Measurements from ENCODE around the gene PROB1. TPM values are rescaled to one million over a fixed set of nuclear protein-coding genes. Genes with fewer than 3 reads are reported as not detected.

Gene PROB1
- polyA plus RNA-seq, 1 donor from 2014 or later: 0.74 TPM

DNA sequence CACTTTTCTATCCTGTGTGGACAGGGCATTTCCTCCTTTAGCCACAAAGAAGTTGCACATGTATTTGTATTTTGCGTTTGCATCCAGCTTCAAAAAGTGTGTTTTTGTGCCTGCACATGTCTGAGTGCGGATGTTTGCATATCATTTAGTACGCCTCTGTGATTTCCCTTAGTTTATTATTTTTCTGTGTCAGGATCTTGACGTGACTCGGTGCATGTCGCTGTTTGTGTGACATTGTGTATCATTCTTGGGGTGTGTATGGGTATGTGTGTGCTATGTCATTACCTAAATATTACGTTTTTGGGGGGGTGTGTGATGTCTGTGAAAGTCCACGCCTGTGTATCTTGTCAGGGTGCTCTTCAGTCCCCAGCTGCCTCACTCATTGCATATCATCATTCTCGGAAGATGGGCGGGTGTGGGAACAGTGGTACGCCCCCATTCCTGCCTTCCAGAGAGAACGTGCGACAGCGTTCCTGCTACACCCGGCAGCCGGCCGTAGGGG is 53.7 kb downstream of the PROB1 start:
- H3K9me2 ChIP-seq (ENCODE audit: insufficient read depth, low read length): no peaks in the 10 kb centered on the region
- H4K20me1 ChIP-seq (ENCODE audit: insufficient read depth): peaks cover 19% of the 10 kb centered on the region
- TF ChIP-seq SMC3 (conservative IDR thresholded peaks at IDR 0.05; ENCODE audit: poor library complexity) (no peak), POLR2AphosphoS5 (IDR thresholded peaks at IDR 0.05) (no peak), TAF1 (IDR thresholded peaks at IDR 0.05; ENCODE audit: low read depth) (no peak), MXI1 (conservative IDR thresholded peaks at IDR 0.05; ENCODE audit: poor library complexity, severe bottlenecking) (no peak), EP300 (conservative IDR thresholded peaks at IDR 0.05; ENCODE audit: poor library complexity, severe bottlenecking) (no peak), EZH2 (IDR thresholded peaks at IDR 0.05; ENCODE audit: borderline replicate concordance, insufficient read depth, low read length, poor library complexity, severe bottlenecking) (no peak), RAD21 (conservative IDR thresholded peaks at IDR 0.05) (no peak)
- TF ChIP-seq, protein P1, sequence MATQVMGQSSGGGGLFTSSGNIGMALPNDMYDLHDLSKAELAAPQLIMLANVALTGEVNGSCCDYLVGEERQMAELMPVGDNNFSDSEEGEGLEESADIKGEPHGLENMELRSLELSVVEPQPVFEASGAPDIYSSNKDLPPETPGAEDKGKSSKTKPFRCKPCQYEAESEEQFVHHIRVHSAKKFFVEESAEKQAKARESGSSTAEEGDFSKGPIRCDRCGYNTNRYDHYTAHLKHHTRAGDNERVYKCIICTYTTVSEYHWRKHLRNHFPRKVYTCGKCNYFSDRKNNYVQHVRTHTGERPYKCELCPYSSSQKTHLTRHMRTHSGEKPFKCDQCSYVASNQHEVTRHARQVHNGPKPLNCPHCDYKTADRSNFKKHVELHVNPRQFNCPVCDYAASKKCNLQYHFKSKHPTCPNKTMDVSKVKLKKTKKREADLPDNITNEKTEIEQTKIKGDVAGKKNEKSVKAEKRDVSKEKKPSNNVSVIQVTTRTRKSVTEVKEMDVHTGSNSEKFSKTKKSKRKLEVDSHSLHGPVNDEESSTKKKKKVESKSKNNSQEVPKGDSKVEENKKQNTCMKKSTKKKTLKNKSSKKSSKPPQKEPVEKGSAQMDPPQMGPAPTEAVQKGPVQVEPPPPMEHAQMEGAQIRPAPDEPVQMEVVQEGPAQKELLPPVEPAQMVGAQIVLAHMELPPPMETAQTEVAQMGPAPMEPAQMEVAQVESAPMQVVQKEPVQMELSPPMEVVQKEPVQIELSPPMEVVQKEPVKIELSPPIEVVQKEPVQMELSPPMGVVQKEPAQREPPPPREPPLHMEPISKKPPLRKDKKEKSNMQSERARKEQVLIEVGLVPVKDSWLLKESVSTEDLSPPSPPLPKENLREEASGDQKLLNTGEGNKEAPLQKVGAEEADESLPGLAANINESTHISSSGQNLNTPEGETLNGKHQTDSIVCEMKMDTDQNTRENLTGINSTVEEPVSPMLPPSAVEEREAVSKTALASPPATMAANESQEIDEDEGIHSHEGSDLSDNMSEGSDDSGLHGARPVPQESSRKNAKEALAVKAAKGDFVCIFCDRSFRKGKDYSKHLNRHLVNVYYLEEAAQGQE (IDR thresholded peaks at IDR 0.05; ENCODE audit: borderline replicate concordance): no peak
- TF ChIP-seq, protein P2, sequence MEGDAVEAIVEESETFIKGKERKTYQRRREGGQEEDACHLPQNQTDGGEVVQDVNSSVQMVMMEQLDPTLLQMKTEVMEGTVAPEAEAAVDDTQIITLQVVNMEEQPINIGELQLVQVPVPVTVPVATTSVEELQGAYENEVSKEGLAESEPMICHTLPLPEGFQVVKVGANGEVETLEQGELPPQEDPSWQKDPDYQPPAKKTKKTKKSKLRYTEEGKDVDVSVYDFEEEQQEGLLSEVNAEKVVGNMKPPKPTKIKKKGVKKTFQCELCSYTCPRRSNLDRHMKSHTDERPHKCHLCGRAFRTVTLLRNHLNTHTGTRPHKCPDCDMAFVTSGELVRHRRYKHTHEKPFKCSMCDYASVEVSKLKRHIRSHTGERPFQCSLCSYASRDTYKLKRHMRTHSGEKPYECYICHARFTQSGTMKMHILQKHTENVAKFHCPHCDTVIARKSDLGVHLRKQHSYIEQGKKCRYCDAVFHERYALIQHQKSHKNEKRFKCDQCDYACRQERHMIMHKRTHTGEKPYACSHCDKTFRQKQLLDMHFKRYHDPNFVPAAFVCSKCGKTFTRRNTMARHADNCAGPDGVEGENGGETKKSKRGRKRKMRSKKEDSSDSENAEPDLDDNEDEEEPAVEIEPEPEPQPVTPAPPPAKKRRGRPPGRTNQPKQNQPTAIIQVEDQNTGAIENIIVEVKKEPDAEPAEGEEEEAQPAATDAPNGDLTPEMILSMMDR (IDR thresholded peaks at IDR 0.05; ENCODE audit: poor library complexity, severe bottlenecking): no peak
- H3K27ac ChIP-seq (ENCODE audit: low read length): peak overlapping the region; percentile 100
- H3K4me2 ChIP-seq (ENCODE audit: low read length): peak overlapping the region; percentile 74
- no peaks in the 10 kb centered on the region for H3K9me3 ChIP-seq (ENCODE audit: low read length)
- H3K79me2 ChIP-seq (replicated peaks; ENCODE audit: insufficient read depth, low read length): peaks cover 40% of the 10 kb centered on the region
- H3K9ac ChIP-seq (ENCODE audit: low read length): peak overlapping the region; percentile 100
- H3F3A ChIP-seq (ENCODE audit: insufficient read depth, low read length, poor library complexity, severe bottlenecking): peaks cover 5% of the 10 kb centered on the region
- H3K27me3 ChIP-seq (ENCODE audit: insufficient read depth, low read depth, low read length): no peaks in the 10 kb centered on the region
- peak overlapping the region; percentile 98 for H3K4me3 ChIP-seq (ENCODE audit: low read length)
- H3K36me3 ChIP-seq (ENCODE audit: insufficient read depth, low read length): no peaks in the 10 kb centered on the region
- peak overlapping the region; percentile 56 for H2AFZ ChIP-seq (ENCODE audit: low read depth, low read length)

Other genes with a start within 250 kb of the PROB1 start
- 4.7 and 72.2 TPM in 2 replicates for gene SIL1, start 196.7 kb downstream of the PROB1 start, polyA plus RNA-seq
- gene MATR3, start 101.4 kb downstream of the PROB1 start, polyA plus RNA-seq: 920 and 1,016 TPM in 2 replicates
- gene PAIP2, start 53.2 kb downstream of the PROB1 start, polyA plus RNA-seq: 181 and 201 TPM in 2 replicates
- gene SLC23A1, start 11.8 kb downstream of the PROB1 start, polyA plus RNA-seq: not detected in 2 replicates
- gene MZB1, start 5.2 kb downstream of the PROB1 start, polyA plus RNA-seq: not detected in 2 replicates
- gene SPATA24, start 9.0 kb upstream of the PROB1 start, polyA plus RNA-seq: 2.3 and 6.7 TPM in 2 replicates
- 40.2 and 44.4 TPM in 2 replicates for gene DNAJC18, start 44.4 kb upstream of the PROB1 start, polyA plus RNA-seq
- not detected in 2 replicates for gene ECSCR, start 67.6 kb upstream of the PROB1 start, polyA plus RNA-seq
- gene SMIM33, start 75.9 kb upstream of the PROB1 start, polyA plus RNA-seq: not detected in 2 replicates
- 0.12 TPM in 1 of 2 replicates, not detected in the other for gene STING1, start 87.7 kb upstream of the PROB1 start, polyA plus RNA-seq
- 110 and 118 TPM in 2 replicates for gene UBE2D2, start 166.2 kb upstream of the PROB1 start, polyA plus RNA-seq